HG03060 (cell line): ENCODE data around the gene L1CAM.

Experiments
- ATAC-seq: cut with Tn5 transposase; IDR thresholded peaks from one replicate; pipeline ENCODE4 v1.9.1; 2021; ENCODE audit warnings: low read depth, moderate number of reproducible peaks; ENCODE audit not compliant: unreplicated experiment

L1CAM gene

GRCh38 chrX:153925739-153926551, 40.0 kb upstream of the L1CAM start, which contains the start of gene ARHGAP4:
Gene ARHGAP4 (minus strand): TSS chrX:153926264. CDS start chrX:153926202, 62 bp downstream.
- no peak for ATAC-seq

DNA sequence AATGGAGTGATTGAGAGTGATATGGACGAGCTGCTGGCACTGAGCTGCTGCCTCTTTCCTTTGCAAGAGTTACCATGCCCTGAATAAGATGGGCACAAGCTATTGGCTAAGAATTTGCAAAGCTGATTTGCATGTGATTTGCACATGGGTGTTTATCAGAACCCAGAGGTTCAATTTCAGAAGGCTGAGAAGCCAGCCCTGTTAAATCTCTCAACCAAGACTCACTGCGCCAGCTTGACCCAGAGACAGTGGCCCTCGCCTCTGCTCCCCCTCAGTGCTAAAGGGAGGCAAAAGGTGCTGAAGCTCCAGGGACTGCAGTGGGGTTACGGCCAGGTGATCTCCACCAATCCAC, 39.4 kb upstream of the L1CAM start:
- ATAC-seq = no peak

GRCh38 chrX:153924149-153924861, 38.3 kb upstream of the L1CAM start:
- ATAC-seq = no peak

GRCh38 chrX:153922932-153923857, 37.2 kb upstream of the L1CAM start:
- no peak for ATAC-seq

- ATAC-seq = no peak
These were observed 35.8 kb upstream of the L1CAM start for GRCh38 chrX:153921511-153922446.

DNA sequence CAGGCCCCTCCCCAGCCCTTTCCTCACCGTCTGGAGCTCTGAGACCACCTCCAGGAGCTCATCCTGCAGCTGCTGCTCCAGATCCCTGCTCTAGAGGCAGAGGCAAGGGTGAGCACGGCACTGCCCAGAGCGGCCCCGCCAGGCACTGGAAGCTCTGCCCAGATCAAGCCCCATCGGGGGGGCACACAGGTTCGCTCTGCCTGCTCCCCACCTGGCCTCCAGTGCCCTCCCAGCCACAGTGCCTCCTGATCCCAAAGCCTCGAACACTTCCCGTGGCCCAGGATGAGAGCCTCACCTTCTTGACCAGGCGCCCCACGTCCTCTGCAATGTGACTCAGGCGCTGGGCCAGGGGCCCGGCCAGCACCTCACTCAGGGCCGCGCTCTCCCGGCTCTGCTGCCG, 35.1 kb upstream of the L1CAM start:
- no peak for ATAC-seq

DNA sequence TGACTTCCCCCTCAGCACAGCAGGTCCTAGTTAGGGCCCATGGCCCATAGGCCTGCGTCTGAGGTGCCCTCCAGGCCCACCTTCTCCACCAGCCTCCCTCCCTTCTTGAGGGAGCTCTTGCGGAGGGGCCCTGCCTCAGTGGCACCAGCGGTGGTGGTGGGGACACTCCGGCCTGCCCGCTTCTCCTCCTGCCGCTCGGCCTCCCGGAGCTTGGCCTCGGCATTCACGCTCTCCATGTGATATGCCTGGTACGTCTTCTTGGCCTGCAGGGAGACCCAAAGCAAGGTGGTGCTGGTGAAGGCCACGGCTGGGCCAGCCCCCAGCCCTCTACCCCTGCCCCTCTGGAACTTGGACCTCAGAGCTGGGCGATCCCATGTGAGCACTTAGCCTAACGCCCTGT, 34.6 kb upstream of the L1CAM start:
- ATAC-seq = no peak

- ATAC-seq = no peak
These were observed 33.3 kb upstream of the L1CAM start for GRCh38 chrX:153919281-153919680.

DNA sequence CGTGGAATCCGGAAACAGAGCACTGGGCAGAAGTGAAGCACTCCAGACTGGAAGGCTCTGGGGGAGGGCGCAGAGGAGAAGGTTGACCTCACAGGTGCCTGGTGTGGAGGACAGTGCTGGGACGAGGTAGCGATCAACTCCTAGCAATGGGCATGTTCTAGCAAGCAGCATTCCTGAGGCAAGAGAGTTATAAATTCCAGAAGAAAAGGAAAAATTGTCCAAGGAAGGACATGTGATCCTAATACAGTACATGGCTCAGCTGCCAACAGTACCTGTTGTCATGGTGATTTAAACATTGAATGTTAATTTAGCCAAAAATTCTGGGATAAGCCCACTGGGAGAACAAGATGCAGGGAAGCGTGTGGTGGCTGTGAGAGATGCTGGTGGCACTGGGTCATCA, 31.9 kb upstream of the L1CAM start:
- no peak for ATAC-seq

DNA sequence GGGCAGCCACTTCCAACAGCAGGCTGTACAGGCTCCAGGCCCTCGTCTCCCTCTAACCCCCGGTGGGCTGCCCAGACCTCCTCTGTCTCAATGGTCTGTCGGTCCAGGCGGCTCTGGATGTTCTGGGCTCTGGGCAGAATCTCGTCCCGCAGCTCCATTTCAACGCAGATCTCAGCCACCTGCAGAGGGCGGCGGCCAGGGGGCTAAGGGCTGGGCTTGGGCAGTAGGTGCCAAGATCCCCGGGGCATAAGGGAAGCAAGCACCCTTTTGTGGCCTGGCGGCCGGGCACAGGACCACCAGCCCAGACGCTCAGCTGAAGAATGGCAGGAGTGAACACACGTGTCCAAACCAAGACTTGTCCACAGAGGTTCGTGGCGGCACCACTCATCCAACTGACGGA, 27.7 kb upstream of the L1CAM start:
- ATAC-seq = no peak

DNA sequence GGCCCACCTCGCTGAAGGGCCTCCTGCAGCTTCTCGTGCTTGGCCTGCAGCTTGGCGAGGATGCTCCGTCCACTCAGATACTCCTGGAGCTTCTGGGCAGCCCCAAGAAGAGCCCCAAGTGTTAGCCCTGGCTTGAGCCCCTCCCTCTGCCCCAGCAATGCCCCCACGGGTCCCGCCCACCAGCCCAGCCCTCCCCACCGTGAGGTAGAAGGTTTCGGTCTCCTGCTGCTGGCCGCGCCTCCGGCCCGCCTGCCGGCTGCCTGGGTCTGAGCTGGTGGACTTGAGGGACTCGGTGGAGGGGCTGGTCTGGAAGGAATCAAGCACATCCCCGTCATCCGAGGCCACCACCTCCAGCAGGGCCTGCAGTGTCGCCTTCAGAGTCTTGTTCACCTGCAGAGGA, 27.2 kb upstream of the L1CAM start:
- no peak for ATAC-seq

DNA sequence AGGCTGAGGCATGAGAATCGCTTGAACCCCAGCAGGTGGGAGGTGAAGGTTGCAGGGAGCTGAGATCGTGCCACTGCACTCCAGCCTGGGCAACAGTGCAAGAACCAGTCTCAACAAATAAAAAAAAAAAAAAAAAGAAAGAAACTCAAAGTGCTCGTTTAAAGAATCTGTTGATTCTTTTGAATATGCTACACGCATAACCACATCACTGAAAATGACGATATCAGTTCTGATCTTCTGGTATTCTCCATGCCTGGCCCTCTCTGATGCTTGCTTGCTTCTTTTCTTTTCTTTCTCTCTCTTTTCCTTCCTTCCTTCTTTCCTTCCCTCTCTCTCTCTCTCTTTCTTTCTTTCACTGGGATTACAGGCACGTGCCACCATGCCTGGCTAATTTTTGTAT, 25.8 kb upstream of the L1CAM start:
- no peak for ATAC-seq

- ATAC-seq = no peak
These were observed 24.5 kb upstream of the L1CAM start for GRCh38 chrX:153910446-153910845.

DNA sequence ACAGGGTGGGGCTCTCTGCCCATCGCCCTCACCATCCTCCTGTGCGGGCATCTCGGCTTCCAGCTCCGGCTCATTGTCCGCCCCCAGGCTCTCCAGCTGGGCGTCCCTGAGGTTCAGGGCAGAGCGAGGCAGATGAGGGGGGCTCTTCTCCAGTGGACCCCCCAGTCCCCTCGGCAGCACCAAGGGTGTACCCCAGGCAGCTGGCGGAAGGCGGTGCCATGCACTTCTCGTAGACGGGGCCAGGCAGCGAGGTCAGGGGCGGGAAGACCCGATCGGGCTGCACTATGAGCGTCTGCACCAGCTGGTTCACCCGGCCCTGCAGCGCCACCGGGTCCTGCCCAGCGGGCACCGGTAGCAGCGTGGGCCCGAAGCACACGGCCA, 24.0 kb upstream of the L1CAM start:
- no peak for ATAC-seq

DNA sequence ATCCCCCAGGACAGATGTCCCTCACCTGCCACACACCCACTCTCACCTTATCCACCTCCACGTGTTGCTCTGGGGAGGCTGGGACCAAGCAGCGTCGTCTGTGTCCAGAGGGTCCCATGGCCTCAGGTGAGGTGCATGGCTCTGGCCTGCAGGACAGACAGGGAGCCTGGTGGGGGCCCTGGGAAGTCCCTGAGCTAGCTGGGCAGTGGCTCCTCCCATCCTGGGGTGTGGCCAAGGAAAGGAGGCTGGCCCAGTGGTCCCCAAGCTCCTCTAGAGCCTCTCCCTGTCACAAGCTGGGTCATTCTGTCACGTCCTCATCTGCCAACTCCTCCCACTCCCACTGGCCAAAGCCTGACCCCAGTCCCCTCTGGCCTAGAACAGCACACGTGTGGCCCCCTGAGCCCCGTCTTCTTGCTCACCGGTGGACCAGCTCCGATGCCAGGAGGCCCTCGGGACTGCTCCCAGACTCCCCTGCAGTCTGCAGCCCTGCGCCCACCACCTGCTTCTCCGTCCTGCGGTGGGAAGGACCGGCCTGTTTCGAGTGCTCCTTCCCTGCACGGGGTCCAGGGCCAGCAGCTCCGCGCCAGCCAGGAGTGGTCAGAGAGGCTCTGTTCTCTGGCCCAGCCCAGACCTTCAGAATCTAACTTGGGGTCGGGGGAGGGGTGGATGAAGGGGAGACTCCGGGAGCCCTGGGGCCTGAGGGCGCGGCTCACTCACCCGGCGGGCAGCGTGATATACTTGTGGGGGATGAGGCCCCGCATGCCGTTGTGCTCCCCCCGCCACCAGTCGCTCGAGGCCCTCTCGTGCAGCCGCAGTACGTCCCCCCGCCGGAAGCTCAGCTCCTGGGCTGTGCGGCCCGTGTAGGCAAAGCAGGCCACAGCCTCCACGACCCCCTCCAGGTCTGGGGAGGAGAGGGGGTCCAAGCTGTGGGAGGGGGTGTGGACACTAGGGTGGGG, 23.3 kb upstream of the L1CAM start:
- ATAC-seq = no peak

GRCh38 chrX:153908219-153908860, 22.4 kb upstream of the L1CAM start:
- no peak for ATAC-seq

- no peak for ATAC-seq
These were observed 21.5 kb upstream of the L1CAM start for GRCh38 chrX:153907456-153907855.

- ATAC-seq = no peak
These were observed 20.3 kb upstream of the L1CAM start for GRCh38 chrX:153906126-153906917.
